Endometrial microvascular endothelial cells (primary cell): ENCODE data around the gene LHFPL2. TPM values are rescaled to one million over a fixed set of nuclear protein-coding genes. Genes with fewer than 3 reads are reported as not detected.

Source experiments
- in situ Hi-C: cut with HindIII; loops from 2 replicates; pipeline ENCODE4 v1.10.0; 2017; ENCODE audit warnings: low sequenced_read_pairs, low pct_unique_long_range_greater_than_20kb; ENCODE audit errors: inconsistent ontology term
- total RNA-seq: library from RNA; depleted of rRNA; stranded (reverse); fragments of >200 nt; gene quantifications from one replicate; pipeline ENCODE4 v1.2.3, GENCODE V29; 2015; ENCODE audit errors: inconsistent ontology term

LHFPL2 gene
- total RNA-seq, 1 donor from 2014 or later, result 31.5 TPM

- in situ Hi-C loops, result no loop called here
Observed at GRCh38 chr5:78523314-78524193, 125.0 kb downstream of the LHFPL2 start.

- in situ Hi-C loops, result no loop called here
Observed at GRCh38 chr5:78522476-78523260, 125.9 kb downstream of the LHFPL2 start.

- in situ Hi-C loops, result no loop called here
Observed at GRCh38 chr5:78521455-78521854, 127.1 kb downstream of the LHFPL2 start.

GRCh38 chr5:78519198-78519941 lies 129.2 kb downstream of the LHFPL2 start:
- in situ Hi-C loops, result no loop called here

- in situ Hi-C loops, result no loop called here
Observed at GRCh38 chr5:78518365-78519197, 130.0 kb downstream of the LHFPL2 start.

GRCh38 chr5:78515670-78516069 lies 132.9 kb downstream of the LHFPL2 start:
- in situ Hi-C loops, result no loop called here

GRCh38 chr5:78514427-78515330 lies 133.9 kb downstream of the LHFPL2 start:
- in situ Hi-C loops, result no loop called here

- in situ Hi-C loops, result no loop called here
Observed at GRCh38 chr5:78513441-78513840, 135.1 kb downstream of the LHFPL2 start.

- in situ Hi-C loops, result no loop called here
Observed at GRCh38 chr5:78512435-78512834, 136.1 kb downstream of the LHFPL2 start.

- in situ Hi-C loops, result no loop called here
Observed at GRCh38 chr5:78511121-78511906, 137.3 kb downstream of the LHFPL2 start.

- in situ Hi-C loops, result no loop called here
Observed at GRCh38 chr5:78509884-78510769, 138.4 kb downstream of the LHFPL2 start.

- in situ Hi-C loops, result no loop called here
Observed at GRCh38 chr5:78509145-78509865, 139.3 kb downstream of the LHFPL2 start.

- in situ Hi-C loops, result no loop called here
Observed at GRCh38 chr5:78508186-78508765, 140.3 kb downstream of the LHFPL2 start.

GRCh38 chr5:78507531-78507930 lies 141.0 kb downstream of the LHFPL2 start:
- in situ Hi-C loops, result no loop called here
